SK-N-MC (cell line): ENCODE results near the gene CRKL.

Experiments used
- EZH2 ChIP-seq: fragments of 200-600 bp; sonication (generic); IDR thresholded peaks from one replicate; pipeline ENCODE4 v1.6.1; 2017; ENCODE audit warnings: antibody characterized with exemption
- FOXP2 ChIP-seq: optimal IDR thresholded peaks from 2 replicates; pipeline ENCODE3; 2011; ENCODE audit warnings: mild to moderate bottlenecking, moderate library complexity; ENCODE audit not compliant: insufficient read depth; ENCODE audit errors: extremely low read length, control extremely low read depth
- POLR2AphosphoS5 ChIP-seq: IDR thresholded peaks from 2 replicates; pipeline ENCODE4 v1.6.1; 2012; ENCODE audit warnings: mild to moderate bottlenecking, low read depth, low read length, borderline replicate concordance

GRCh38 chr22:20989323-20990138, 72.3 kb downstream of the CRKL start:
- TF ChIP-seq EZH2, result no peak
- no peak for TF ChIP-seq POLR2AphosphoS5
- TF ChIP-seq FOXP2, result no peak
